GM21825 (cell line): ENCODE data around the gene TRERF1.
"Not testable (repeated sequence)": the region's sequence is repeated elsewhere in the genome, so short reads cannot be mapped to it uniquely, and the experiment has no call there.

Source experiments
- ATAC-seq: cut with Tn5 transposase; IDR thresholded peaks from one replicate; pipeline ENCODE4 v1.9.1; 2021; ENCODE audit warnings: mild to moderate bottlenecking, moderate library complexity; ENCODE audit not compliant: unreplicated experiment

TRERF1 gene

GRCh38 chr6:42227173-42227850 is 224.4 kb downstream of the TRERF1 start:
- no peak for ATAC-seq

- no peak for ATAC-seq
Observed at GRCh38 chr6:42226645-42227143, 225.0 kb downstream of the TRERF1 start.

- ATAC-seq, result no peak
Observed at GRCh38 chr6:42226161-42226611, 225.5 kb downstream of the TRERF1 start.

GRCh38 chr6:42225419-42225818 is 226.3 kb downstream of the TRERF1 start:
- no peak for ATAC-seq

GRCh38 chr6:42225029-42225339 is 226.7 kb downstream of the TRERF1 start:
- no peak for ATAC-seq

- ATAC-seq, result peak; percentile 87
Observed at GRCh38 chr6:42224222-42225028, 227.3 kb downstream of the TRERF1 start.

GRCh38 chr6:42222448-42222847 is 229.3 kb downstream of the TRERF1 start:
- no peak for ATAC-seq

GRCh38 chr6:42221546-42221945 is 230.2 kb downstream of the TRERF1 start:
- ATAC-seq, result no peak

- no peak for ATAC-seq
Observed at GRCh38 chr6:42220807-42221206, 230.9 kb downstream of the TRERF1 start.

- peak; percentile 92 for ATAC-seq
Observed at GRCh38 chr6:42217519-42218367, 234.0 kb downstream of the TRERF1 start, which contains the start of gene MRPS10. MRPS10 (minus strand) TSS chr6:42217861; CDS start chr6:42217849, 12 bp downstream.

- ATAC-seq, result no peak
Observed at GRCh38 chr6:42217157-42217518, 234.6 kb downstream of the TRERF1 start.

- not testable (repeated sequence) for ATAC-seq
Observed at GRCh38 chr6:42216495-42216894, 235.2 kb downstream of the TRERF1 start.

GRCh38 chr6:42212442-42212841 is 239.3 kb downstream of the TRERF1 start:
- no peak for ATAC-seq

GRCh38 chr6:42211726-42212125 is 240.0 kb downstream of the TRERF1 start:
- ATAC-seq, result no peak

GRCh38 chr6:42210551-42210950 is 241.2 kb downstream of the TRERF1 start:
- ATAC-seq, result no peak

GRCh38 chr6:42207559-42207958 is 244.2 kb downstream of the TRERF1 start:
- ATAC-seq, result not testable (repeated sequence)

- ATAC-seq, result no peak
Observed at GRCh38 chr6:42204768-42205282, 246.9 kb downstream of the TRERF1 start.

GRCh38 chr6:42203183-42203582 is 248.5 kb downstream of the TRERF1 start:
- ATAC-seq, result no peak

- ATAC-seq, result not testable (repeated sequence)
Observed at GRCh38 chr6:42202131-42202915, 249.4 kb downstream of the TRERF1 start.

GRCh38 chr6:42201382-42201781 is 250.3 kb downstream of the TRERF1 start:
- ATAC-seq, result no peak
